Measurements from ENCODE around the gene DLX3. TPM values are rescaled to one million over a fixed set of nuclear protein-coding genes. Genes with fewer than 3 reads are reported as not detected.
A peak's percentile ranks its signal among the peaks of the same experiment; 100 is the strongest.

Gene DLX3
- total RNA-seq, 1 experiment from 2014 or later, result 1.2 TPM

GRCh38 chr17:49977463-49978389 is 17.3 kb downstream of the DLX3 start:
- no peak overlapping the region for H3K27ac ChIP-seq (ENCODE audit: insufficient read length, low read depth, low read length)
- peak; percentile 43; the same call in 2 of the 3 replicates for TF ChIP-seq CTCF (conservative IDR thresholded peaks at IDR 0.05)
- H3K9me3 ChIP-seq (ENCODE audit: control insufficient read depth, low read depth, low read length), result no peaks in the 10 kb centered on the region
- no peak overlapping the region for H2BK120ac ChIP-seq (ENCODE audit: low read depth, low read length, poor library complexity, severe bottlenecking)
- H3K79me2 ChIP-seq (ENCODE audit: insufficient read depth, low read length), result no peaks in the 10 kb centered on the region
- peaks cover 40 to 75% of the 10 kb centered on the region in 2 experiments for H3K4me1 Mint-ChIP-seq
- no peak overlapping the region for H2BK15ac ChIP-seq (ENCODE audit: low read depth, low read length)
- H3K27me3 ChIP-seq (ENCODE audit: insufficient read depth, low read length), result peaks cover 33% of the 10 kb centered on the region
- H3K9ac ChIP-seq (ENCODE audit: extremely low read depth, insufficient read length, low read length), result no peak overlapping the region
- no CpG with 5 or more reads among the region's 7 CpGs for WGBS (ENCODE audit: extremely low coverage, insufficient read length, low lambda C conversion rate)
- H4K91ac ChIP-seq (ENCODE audit: insufficient read length, low read depth, low read length), result no peak overlapping the region
- no peak overlapping the region for H4K8ac ChIP-seq (replicated peaks; ENCODE audit: insufficient read length, low read depth, low read length)
- H3K23ac ChIP-seq (ENCODE audit: insufficient read length, low read depth, low read length), result no peak overlapping the region
- H3T11ph ChIP-seq (ENCODE audit: low read length), result no peak overlapping the region
- H3K79me1 ChIP-seq (ENCODE audit: insufficient read depth, low read depth, low read length, poor library complexity, severe bottlenecking), result no peaks in the 10 kb centered on the region
- H4K20me1 ChIP-seq (ENCODE audit: control insufficient read depth, insufficient read depth, insufficient read length), result no peaks in the 10 kb centered on the region
- no peaks in the 10 kb centered on the region for H3K23me2 ChIP-seq (ENCODE audit: insufficient read length, low read depth, low read length, poor library complexity, severe bottlenecking)
- no peak overlapping the region for H3K14ac ChIP-seq (ENCODE audit: insufficient read depth, low read length)
- peak; percentile 64 for DNase-seq
- H3K4ac ChIP-seq (ENCODE audit: low read depth, low read length), result no peak overlapping the region
- no peaks in the 10 kb centered on the region; a peak in 1 of 5 replicates for H3K9me3 Mint-ChIP-seq
- no peak overlapping the region; a peak in 1 of 7 replicates for H3K27ac Mint-ChIP-seq
- H2AFZ ChIP-seq (ENCODE audit: low read length), result no peak overlapping the region
- no peaks in the 10 kb centered on the region; a peak in 1 of 7 replicates for H3K36me3 Mint-ChIP-seq (ENCODE audit: insufficient read depth in 1 of 3, low read depth in 3 of 3)
- H3K4me3 Mint-ChIP-seq, result no peak overlapping the region
- H2AK5ac ChIP-seq (ENCODE audit: insufficient read length, low read length), result no peak overlapping the region
- H2BK12ac ChIP-seq (ENCODE audit: insufficient read length, low read depth, low read length), result no peak overlapping the region
- H3K4me1 ChIP-seq (ENCODE audit: insufficient read depth, low read length), result peaks cover 3% of the 10 kb centered on the region
- H3K4me2 ChIP-seq (ENCODE audit: insufficient read depth, insufficient read length, low read length), result no peak overlapping the region
- H4K5ac ChIP-seq (ENCODE audit: insufficient read length, low read depth, low read length), result no peak overlapping the region
- peaks cover 100% of the 10 kb centered on the region for H3K27me3 Mint-ChIP-seq (ENCODE audit: low read depth)
- H2BK5ac ChIP-seq (ENCODE audit: insufficient read length, low read length), result no peak overlapping the region
- no peak overlapping the region for H2BK20ac ChIP-seq (ENCODE audit: low read depth, low read length, poor library complexity, severe bottlenecking)
- H3K18ac ChIP-seq (ENCODE audit: insufficient read length, low read depth, low read length), result no peak overlapping the region
- no peak overlapping the region for H3K56ac ChIP-seq (ENCODE audit: insufficient read length, low read depth, low read length)
